Measurements from ENCODE around the gene ZNF469.

ZNF469 gene

DNA sequence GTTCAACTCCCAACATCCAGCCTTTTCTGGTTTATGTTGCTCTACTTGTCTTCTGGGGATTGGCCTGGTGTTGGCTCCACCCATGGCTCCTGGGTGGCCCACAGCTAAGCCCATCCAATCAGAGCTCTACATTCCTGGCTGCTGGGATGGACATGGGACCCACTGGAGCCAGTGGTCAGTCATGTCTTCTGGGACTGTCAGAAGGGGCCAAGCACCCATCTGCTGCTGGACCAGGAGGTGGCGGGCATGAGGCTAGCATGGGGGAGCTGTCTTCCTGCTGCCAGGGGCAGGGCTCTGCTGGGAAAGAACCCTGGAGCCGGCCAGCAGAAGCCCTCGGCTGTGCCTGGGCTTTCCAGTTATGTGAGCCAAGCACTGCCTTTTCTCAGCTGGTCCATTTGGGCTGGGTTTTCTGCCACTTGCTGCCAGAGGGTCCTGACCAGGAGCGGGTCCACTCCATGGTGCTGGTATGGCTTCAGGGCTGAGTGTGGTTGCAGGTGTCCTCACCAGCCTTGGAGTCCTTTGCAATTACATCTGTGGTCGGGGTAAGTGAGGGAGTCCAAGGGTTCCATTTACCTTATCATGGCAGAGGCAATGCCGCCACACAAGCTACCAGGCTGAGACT is 17.4 kb upstream of the ZNF469 start:
- H3K36me3 ChIP-seq (ENCODE audit: insufficient read depth, low read length): no peaks in the 10 kb centered on the region
- H3K27me3 ChIP-seq (ENCODE audit: insufficient read depth, low read length): peaks cover 24% of the 10 kb centered on the region
- no peak overlapping the region for H2AFZ ChIP-seq (ENCODE audit: low read length, unreplicated experiment)
- no peaks in the 10 kb centered on the region for H3K79me2 ChIP-seq (ENCODE audit: control insufficient read depth, insufficient read depth, low read length, unreplicated experiment)
- H3K4me1 ChIP-seq (ENCODE audit: control insufficient read depth, insufficient read depth, low read length, unreplicated experiment): no peaks in the 10 kb centered on the region
- no peak overlapping the region for H3K27ac ChIP-seq (ENCODE audit: low read depth, low read length)
- no peak overlapping the region for H3K4me3 ChIP-seq (ENCODE audit: low read depth, low read length)

DNA sequence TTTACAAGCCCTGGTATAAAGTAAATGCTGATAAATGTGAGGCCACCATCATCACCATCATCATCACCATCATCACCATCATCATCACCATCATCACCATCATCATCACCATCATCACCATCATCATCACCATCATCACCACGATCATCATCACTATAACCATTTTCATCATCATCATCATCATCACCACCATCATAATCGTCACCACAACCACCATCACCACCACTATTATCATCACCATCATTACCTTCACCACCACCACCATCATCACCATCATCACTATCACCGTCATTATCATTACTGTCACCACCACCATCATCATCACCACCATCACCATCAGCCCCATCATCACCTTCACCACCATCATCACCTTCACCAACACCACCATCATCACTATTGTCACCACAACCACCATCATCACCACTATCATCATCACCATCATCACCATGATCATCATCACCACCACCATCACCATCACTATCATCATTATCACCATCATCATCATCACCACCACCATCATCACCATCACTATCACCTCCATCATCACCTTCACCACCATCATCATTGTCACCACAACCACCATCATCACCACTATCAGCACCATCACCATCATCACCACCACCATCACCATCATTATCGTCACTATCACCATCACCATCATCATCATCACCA is 16.6 kb upstream of the ZNF469 start:
- Histone ChIP-seq H3K4me3 (ENCODE audit: low read depth, low read length) (no peak overlapping the region), H2AFZ (ENCODE audit: low read length, unreplicated experiment) (no peak overlapping the region), H3K79me2 (ENCODE audit: control insufficient read depth, insufficient read depth, low read length, unreplicated experiment) (no peaks in the 10 kb centered on the region), H3K27ac (ENCODE audit: low read depth, low read length) (no peak overlapping the region), H3K27me3 (ENCODE audit: insufficient read depth, low read length) (peaks cover 24% of the 10 kb centered on the region), H3K36me3 (ENCODE audit: insufficient read depth, low read length) (no peaks in the 10 kb centered on the region), H3K4me1 (ENCODE audit: control insufficient read depth, insufficient read depth, low read length, unreplicated experiment) (no peaks in the 10 kb centered on the region)

DNA sequence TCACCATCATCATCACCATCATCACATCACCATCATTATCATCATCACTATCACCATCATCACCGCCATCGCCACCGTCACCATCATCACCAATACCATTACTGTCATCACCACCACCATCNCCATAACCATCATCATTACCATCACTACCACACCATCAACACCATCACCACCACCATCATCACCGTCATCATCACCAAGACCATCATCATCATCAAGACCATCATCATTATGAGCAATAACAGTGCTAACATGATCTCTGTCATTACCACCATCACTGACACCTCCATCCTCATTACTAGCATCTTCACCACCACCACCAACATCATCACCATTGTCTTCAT is 16.1 kb upstream of the ZNF469 start:
- no peak overlapping the region for H3K4me3 ChIP-seq (ENCODE audit: low read depth, low read length)
- H3K36me3 ChIP-seq (ENCODE audit: insufficient read depth, low read length): no peaks in the 10 kb centered on the region
- H3K4me1 ChIP-seq (ENCODE audit: control insufficient read depth, insufficient read depth, low read length, unreplicated experiment): no peaks in the 10 kb centered on the region
- H3K27ac ChIP-seq (ENCODE audit: low read depth, low read length): no peak overlapping the region
- H2AFZ ChIP-seq (ENCODE audit: low read length, unreplicated experiment): no peak overlapping the region
- H3K79me2 ChIP-seq (ENCODE audit: control insufficient read depth, insufficient read depth, low read length, unreplicated experiment): no peaks in the 10 kb centered on the region
- peaks cover 19% of the 10 kb centered on the region for H3K27me3 ChIP-seq (ENCODE audit: insufficient read depth, low read length)

DNA sequence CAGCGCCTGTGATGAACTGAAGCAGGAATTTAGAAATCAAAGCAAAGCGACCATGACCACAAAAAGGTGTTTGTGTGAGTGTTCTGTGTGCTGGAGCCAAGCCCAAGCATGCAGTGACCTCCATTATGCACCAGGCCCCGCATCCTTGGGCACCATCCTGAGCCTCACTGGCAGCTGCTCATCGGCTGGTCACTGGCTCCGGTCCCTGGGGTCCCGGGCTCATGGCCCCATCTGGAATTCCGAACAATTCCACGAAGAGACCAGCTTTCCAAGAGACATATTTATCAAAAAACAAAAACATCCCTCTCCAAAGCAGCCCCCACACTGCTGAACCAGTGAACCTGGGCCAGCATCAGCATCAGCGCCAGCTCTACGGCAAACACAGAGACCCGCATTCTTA is 15.2 kb upstream of the ZNF469 start:
- H2AFZ ChIP-seq (ENCODE audit: low read length, unreplicated experiment): no peak overlapping the region
- no peak overlapping the region for H3K27ac ChIP-seq (ENCODE audit: low read depth, low read length)
- no peak overlapping the region for H3K4me3 ChIP-seq (ENCODE audit: low read depth, low read length)
- peaks cover 10% of the 10 kb centered on the region for H3K27me3 ChIP-seq (ENCODE audit: insufficient read depth, low read length)
- no peaks in the 10 kb centered on the region for H3K4me1 ChIP-seq (ENCODE audit: control insufficient read depth, insufficient read depth, low read length, unreplicated experiment)
- no peaks in the 10 kb centered on the region for H3K79me2 ChIP-seq (ENCODE audit: control insufficient read depth, insufficient read depth, low read length, unreplicated experiment)
- H3K36me3 ChIP-seq (ENCODE audit: insufficient read depth, low read length): no peaks in the 10 kb centered on the region

DNA sequence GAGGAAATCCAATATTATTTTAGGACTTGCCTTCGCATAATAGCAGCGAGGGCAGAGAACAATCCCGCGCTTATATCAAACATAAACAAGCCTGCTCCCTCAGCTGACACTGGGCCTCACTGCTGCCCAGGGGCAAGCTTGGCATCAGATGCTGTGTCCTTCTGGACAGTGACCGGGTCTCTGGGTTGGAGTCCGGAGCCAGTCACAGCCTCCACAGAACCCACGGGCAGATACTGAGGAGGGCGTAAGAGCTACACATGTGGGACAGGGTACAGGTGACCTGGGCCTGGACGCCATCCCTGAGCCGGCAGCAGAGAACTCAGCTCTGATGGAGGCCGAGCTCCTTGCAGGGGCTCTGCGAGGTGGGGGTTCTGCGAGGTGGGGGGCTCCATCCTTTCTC is 14.7 kb upstream of the ZNF469 start:
- Histone ChIP-seq H2AFZ (ENCODE audit: low read length, unreplicated experiment) (no peak overlapping the region), H3K4me3 (ENCODE audit: low read depth, low read length) (no peak overlapping the region), H3K4me1 (ENCODE audit: control insufficient read depth, insufficient read depth, low read length, unreplicated experiment) (no peaks in the 10 kb centered on the region), H3K27ac (ENCODE audit: low read depth, low read length) (no peak overlapping the region), H3K79me2 (ENCODE audit: control insufficient read depth, insufficient read depth, low read length, unreplicated experiment) (no peaks in the 10 kb centered on the region), H3K27me3 (ENCODE audit: insufficient read depth, low read length) (peaks cover 5% of the 10 kb centered on the region), H3K36me3 (ENCODE audit: insufficient read depth, low read length) (no peaks in the 10 kb centered on the region)

DNA sequence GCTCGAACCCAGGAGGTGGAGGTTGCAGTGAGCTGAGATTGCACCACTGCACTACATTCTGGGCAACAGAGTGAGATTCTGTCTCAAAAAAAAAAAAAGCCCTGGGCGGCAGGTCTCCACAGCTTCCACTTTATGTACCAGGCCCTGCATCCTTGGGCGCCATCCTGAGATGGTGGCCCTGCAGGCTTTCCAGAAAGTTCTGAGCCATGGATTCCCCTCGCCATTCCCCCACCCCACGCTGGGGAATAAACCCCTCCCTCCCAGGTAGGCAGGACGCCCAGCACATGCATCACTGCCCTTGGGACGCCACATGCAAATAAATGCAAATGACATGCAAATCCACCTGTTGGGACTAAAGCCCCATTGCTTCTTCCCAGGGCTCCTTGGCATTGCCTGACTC is 13.8 kb upstream of the ZNF469 start:
- H3K36me3 ChIP-seq (ENCODE audit: insufficient read depth, low read length): no peaks in the 10 kb centered on the region
- peaks cover 1% of the 10 kb centered on the region; the same call in 1 of the 2 replicates for H3K27me3 ChIP-seq (ENCODE audit: insufficient read depth, low read length)

DNA sequence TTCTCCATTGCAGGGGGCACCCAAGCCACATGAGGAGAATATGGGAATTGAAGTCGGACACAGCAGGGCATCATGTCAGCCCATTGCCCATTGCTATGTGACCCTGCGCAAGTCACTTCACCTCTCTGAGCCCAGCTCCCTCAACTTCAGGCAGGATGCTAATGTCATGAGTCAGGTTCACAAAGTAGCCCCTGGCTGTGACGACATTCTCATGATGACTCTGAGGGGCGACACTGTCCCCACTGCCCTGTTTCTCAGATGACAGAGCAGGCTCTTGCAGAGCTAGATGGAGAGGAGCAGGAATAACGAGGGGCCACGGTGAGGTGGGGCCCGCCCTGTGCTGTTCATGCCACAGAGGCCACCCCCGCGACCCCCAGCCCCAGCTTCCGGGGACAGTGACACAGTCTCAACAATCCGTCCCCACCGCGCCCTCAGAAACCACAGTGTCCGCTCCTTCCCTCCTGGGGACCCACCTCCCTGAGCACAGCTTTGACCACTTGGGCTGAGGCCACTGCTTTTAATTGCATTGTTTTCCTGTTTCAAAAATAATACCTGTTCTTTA is 13.2 kb upstream of the ZNF469 start:
- Histone ChIP-seq H3K27ac (ENCODE audit: low read depth, low read length) (no peak overlapping the region), H3K36me3 (ENCODE audit: insufficient read depth, low read length) (no peaks in the 10 kb centered on the region), H3K79me2 (ENCODE audit: control insufficient read depth, insufficient read depth, low read length, unreplicated experiment) (no peaks in the 10 kb centered on the region), H3K4me1 (ENCODE audit: control insufficient read depth, insufficient read depth, low read length, unreplicated experiment) (no peaks in the 10 kb centered on the region), H3K27me3 (ENCODE audit: insufficient read depth, low read length) (no peaks in the 10 kb centered on the region), H3K4me3 (ENCODE audit: low read depth, low read length) (no peak overlapping the region), H2AFZ (ENCODE audit: low read length, unreplicated experiment) (no peak overlapping the region)

More for the DNA sequence above, 13.8 kb upstream of the ZNF469 start:
- H3K79me2 ChIP-seq (ENCODE audit: control insufficient read depth, insufficient read depth, low read length, unreplicated experiment): no peaks in the 10 kb centered on the region
- H3K4me1 ChIP-seq (ENCODE audit: control insufficient read depth, insufficient read depth, low read length, unreplicated experiment): no peaks in the 10 kb centered on the region
- H2AFZ ChIP-seq (ENCODE audit: low read length, unreplicated experiment): no peak overlapping the region
- H3K4me3 ChIP-seq (ENCODE audit: low read depth, low read length): no peak overlapping the region
- no peak overlapping the region for H3K27ac ChIP-seq (ENCODE audit: low read depth, low read length)

DNA sequence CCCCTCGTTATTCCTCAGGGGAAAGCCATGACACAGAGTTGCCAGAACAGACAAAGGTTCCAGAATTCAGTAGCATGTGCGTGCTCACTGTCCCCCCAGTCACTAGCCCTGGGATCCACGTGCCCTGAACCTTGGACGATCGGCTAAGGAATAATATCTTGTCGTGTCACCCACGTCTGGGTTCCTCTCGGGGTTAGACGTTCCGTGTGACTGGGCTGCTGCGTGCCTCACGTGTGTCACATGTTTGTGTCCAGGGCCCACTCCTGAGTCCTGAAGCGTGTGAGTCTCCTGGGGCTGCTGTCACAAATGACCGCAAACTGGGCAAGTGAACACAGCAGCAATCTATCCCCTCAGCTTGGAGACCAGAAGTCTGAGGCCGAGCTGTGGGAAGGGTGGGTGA is 12.4 kb upstream of the ZNF469 start:
- H3K27me3 ChIP-seq (ENCODE audit: insufficient read depth, low read length): no peaks in the 10 kb centered on the region
- no peaks in the 10 kb centered on the region for H3K4me1 ChIP-seq (ENCODE audit: control insufficient read depth, insufficient read depth, low read length, unreplicated experiment)
- no peaks in the 10 kb centered on the region for H3K36me3 ChIP-seq (ENCODE audit: insufficient read depth, low read length)
- H2AFZ ChIP-seq (ENCODE audit: low read length, unreplicated experiment): no peak overlapping the region
- no peak overlapping the region for H3K27ac ChIP-seq (ENCODE audit: low read depth, low read length)
- no peak overlapping the region for H3K4me3 ChIP-seq (ENCODE audit: low read depth, low read length)
- H3K79me2 ChIP-seq (ENCODE audit: control insufficient read depth, insufficient read depth, low read length, unreplicated experiment): no peaks in the 10 kb centered on the region

DNA sequence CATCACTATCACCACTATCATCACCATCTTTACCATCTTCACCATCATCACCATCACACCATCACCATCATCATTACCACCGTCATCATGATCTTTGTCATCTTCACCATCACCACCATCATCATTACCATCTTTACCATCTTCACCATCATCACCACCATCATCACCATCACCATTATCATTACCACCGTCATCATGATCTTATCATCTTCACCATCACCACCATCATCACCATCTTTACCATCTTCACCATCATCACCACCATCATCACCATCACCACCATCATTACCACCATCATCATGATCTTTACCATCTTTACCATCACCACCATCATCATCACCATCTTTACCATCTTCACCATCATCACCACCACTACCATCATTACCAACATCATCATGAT is 10.2 kb upstream of the ZNF469 start:
- H3K79me2 ChIP-seq (ENCODE audit: control insufficient read depth, insufficient read depth, low read length, unreplicated experiment): no peaks in the 10 kb centered on the region
- H3K36me3 ChIP-seq (ENCODE audit: insufficient read depth, low read length): no peaks in the 10 kb centered on the region
- H3K27ac ChIP-seq (ENCODE audit: low read depth, low read length): no peak overlapping the region
- no peak overlapping the region for H2AFZ ChIP-seq (ENCODE audit: low read length, unreplicated experiment)
- no peak overlapping the region for H3K4me3 ChIP-seq (ENCODE audit: low read depth, low read length)
- H3K27me3 ChIP-seq (ENCODE audit: insufficient read depth, low read length): no peaks in the 10 kb centered on the region
- H3K4me1 ChIP-seq (ENCODE audit: control insufficient read depth, insufficient read depth, low read length, unreplicated experiment): no peaks in the 10 kb centered on the region

DNA sequence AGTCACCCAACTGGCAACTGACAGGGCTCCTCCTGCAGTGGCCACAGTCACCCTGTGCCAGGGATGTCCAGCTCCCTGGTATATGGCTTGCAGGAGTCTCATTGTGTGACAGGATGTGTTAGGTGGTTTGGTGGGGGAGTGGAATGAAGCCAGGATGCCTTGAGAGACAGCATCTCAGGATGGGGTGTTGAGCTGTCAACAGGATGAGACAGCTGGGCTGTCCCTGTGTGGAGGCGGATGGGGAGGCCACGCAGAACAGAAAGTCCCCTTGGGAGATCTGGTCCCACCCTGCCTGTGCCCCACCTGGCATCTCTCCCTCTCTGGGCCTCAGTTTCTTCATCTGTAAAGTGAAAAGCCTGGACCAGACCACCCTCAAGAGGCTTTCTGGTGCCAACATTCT is 9.5 kb upstream of the ZNF469 start:
- Histone ChIP-seq H3K27ac (ENCODE audit: low read depth, low read length) (no peak overlapping the region), H3K4me1 (ENCODE audit: control insufficient read depth, insufficient read depth, low read length, unreplicated experiment) (no peaks in the 10 kb centered on the region), H2AFZ (ENCODE audit: low read length, unreplicated experiment) (no peak overlapping the region), H3K79me2 (ENCODE audit: control insufficient read depth, insufficient read depth, low read length, unreplicated experiment) (no peaks in the 10 kb centered on the region), H3K36me3 (ENCODE audit: insufficient read depth, low read length) (no peaks in the 10 kb centered on the region), H3K4me3 (ENCODE audit: low read depth, low read length) (no peak overlapping the region), H3K27me3 (ENCODE audit: insufficient read depth, low read length) (no peaks in the 10 kb centered on the region)

DNA sequence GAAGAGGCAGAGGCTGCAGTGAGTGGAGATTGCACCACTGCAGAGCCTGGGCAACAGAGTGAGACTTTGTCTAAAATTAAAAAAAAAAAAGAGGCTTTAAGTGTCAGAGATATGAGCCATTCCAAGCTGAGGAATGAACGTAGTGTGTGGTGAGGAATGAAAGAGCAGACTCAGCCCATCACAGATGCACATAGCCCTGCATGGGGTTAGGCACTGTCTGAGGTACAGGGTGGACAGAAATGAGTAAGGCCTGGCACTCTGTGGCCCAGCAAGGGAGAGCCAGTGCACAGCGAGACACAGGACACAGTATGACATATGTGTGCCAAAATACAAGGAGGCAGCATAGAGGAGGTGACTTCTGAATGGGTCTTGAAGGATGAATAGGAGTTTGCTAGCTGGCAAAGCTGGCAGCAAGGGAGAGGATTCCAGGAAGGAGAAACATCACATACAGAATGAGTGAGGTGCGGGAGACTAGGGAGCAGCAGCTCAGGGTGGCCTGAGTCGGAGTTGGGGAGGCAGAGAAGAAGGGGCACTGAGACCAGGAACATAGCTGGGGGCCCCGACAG is 8.7 kb upstream of the ZNF469 start:
- H3K36me3 ChIP-seq (ENCODE audit: insufficient read depth, low read length): no peaks in the 10 kb centered on the region
- H2AFZ ChIP-seq (ENCODE audit: low read length, unreplicated experiment): no peak overlapping the region
- no peaks in the 10 kb centered on the region for H3K4me1 ChIP-seq (ENCODE audit: control insufficient read depth, insufficient read depth, low read length, unreplicated experiment)
- H3K27me3 ChIP-seq (ENCODE audit: insufficient read depth, low read length): no peaks in the 10 kb centered on the region
- no peak overlapping the region for H3K27ac ChIP-seq (ENCODE audit: low read depth, low read length)
- H3K4me3 ChIP-seq (ENCODE audit: low read depth, low read length): no peak overlapping the region
- H3K79me2 ChIP-seq (ENCODE audit: control insufficient read depth, insufficient read depth, low read length, unreplicated experiment): no peaks in the 10 kb centered on the region
